CD14-positive monocyte (primary cell): ENCODE measurements around the gene COQ6. TPM values are rescaled to one million over a fixed set of nuclear protein-coding genes. Genes with fewer than 3 reads are reported as not detected.
"Not testable (repeated sequence)": the region's sequence is repeated elsewhere in the genome, so short reads cannot be mapped to it uniquely, and the experiment has no call there.

Source experiments
- DNase-seq, 3 donors: peaks; one replicate each; pipeline ENCODE4 v3.0.0-alpha.2; 2011 to 2022
- H2AFZ ChIP-seq: 2 replicates; pipeline ENCODE4 v1.6.0; 2012; ENCODE audit warnings: mild to moderate bottlenecking, low read depth, low read length, inconsistent platforms; ENCODE audit not compliant: insufficient read depth, poor library complexity, severe bottlenecking
- H3K27ac ChIP-seq, 2 donors: 1 replicate in 1 of 2; 2 replicates in 1 of 2; pipeline ENCODE4 v1.5.1; 2012 to 2013; ENCODE audit warnings: low read length in 2 of 2, control low read depth in 1 of 2, inconsistent platforms in 1 of 2, low read depth in 1 of 2, mild to moderate bottlenecking in 1 of 2
- H3K27me3 ChIP-seq, 2 donors: one replicate each; pipeline versions ENCODE4 v1.6.0 to v1.6.1; 2011 to 2013; ENCODE audit warnings: low read length in 2 of 2; ENCODE audit not compliant: control insufficient read depth in 2 of 2, insufficient read depth in 2 of 2
- H3K36me3 ChIP-seq, 2 donors: replicated peaks in 1 of 2; 1 replicate in 1 of 2; 2 replicates in 1 of 2; pipeline versions ENCODE4 v1.5.1 to v1.6.1; 2012 to 2013; ENCODE audit warnings: low read length in 2 of 2, control low read depth in 1 of 2, inconsistent platforms in 1 of 2, mild to moderate bottlenecking in 1 of 2; ENCODE audit not compliant: insufficient read depth in 2 of 2, control insufficient read depth in 1 of 2
- H3K4me1 ChIP-seq, 2 donors: 1 replicate in 1 of 2; 2 replicates in 1 of 2; pipeline versions ENCODE4 v1.5.1 to v1.6.1; 2012 to 2013; ENCODE audit warnings: low read length in 2 of 2, control low read depth in 1 of 2, inconsistent platforms in 1 of 2, mild to moderate bottlenecking in 1 of 2, moderate library complexity in 1 of 2; ENCODE audit not compliant: insufficient read depth in 2 of 2, control insufficient read depth in 1 of 2
- H3K4me2 ChIP-seq: replicated peaks from 2 replicates; pipeline ENCODE3; 2012; ENCODE audit warnings: low read length, moderate library complexity, mild to moderate bottlenecking; ENCODE audit not compliant: poor library complexity, severe bottlenecking; ENCODE audit errors: extremely low read depth
- H3K4me3 ChIP-seq, 3 experiments: fragments of 200-600 bp in 1 of 3; sonication (generic) in 1 of 3; replicated peaks in 1 of 3; 1 replicate in 2 of 3; 2 replicates in 1 of 3; pipeline ENCODE4 v1.5.1; 2011 to 2013; ENCODE audit warnings: low read length in 3 of 3, mild to moderate bottlenecking in 3 of 3, control low read depth in 2 of 3, low read depth in 2 of 3, inconsistent platforms in 1 of 3, moderate library complexity in 1 of 3
- H3K79me2 ChIP-seq: 2 replicates; pipeline ENCODE4 v1.6.0; 2012; ENCODE audit warnings: mild to moderate bottlenecking, control low read depth, inconsistent platforms, low read length, moderate library complexity; ENCODE audit not compliant: insufficient read depth
- H3K9ac ChIP-seq: 2 replicates; pipeline ENCODE4 v1.6.0; 2017; ENCODE audit warnings: low read length, mild to moderate bottlenecking; ENCODE audit not compliant: insufficient read depth, poor library complexity, severe bottlenecking
- H3K9me3 ChIP-seq, 2 donors: replicated peaks in 1 of 2; 1 replicate in 1 of 2; 2 replicates in 1 of 2; pipeline versions ENCODE4 v1.5.1 to v1.6.1; 2012 to 2013; ENCODE audit warnings: low read length in 2 of 2, control low read depth in 1 of 2; ENCODE audit not compliant: control insufficient read depth in 1 of 2, insufficient read depth in 1 of 2
- H4K20me1 ChIP-seq: 2 replicates; pipeline ENCODE4 v1.6.0; 2012; ENCODE audit warnings: mild to moderate bottlenecking, low read length, control low read depth, moderate library complexity; ENCODE audit not compliant: insufficient read depth
- H3K27ac Mint-ChIP-seq, 7 donors: one replicate each; pipeline ENCODE4 v1.8.0; 2020; ENCODE audit warnings: mild to moderate bottlenecking in 7 of 7, mixed read lengths in 7 of 7, moderate library complexity in 6 of 7, inconsistent platforms in 2 of 7
- H3K27me3 Mint-ChIP-seq, 3 donors: one replicate each; pipeline ENCODE4 v1.8.0; 2021 to 2022; ENCODE audit warnings: low read depth in 3 of 3, mild to moderate bottlenecking in 3 of 3, mixed read lengths in 3 of 3, moderate library complexity in 3 of 3, inconsistent platforms in 1 of 3
- H3K36me3 Mint-ChIP-seq, 2 donors: one replicate each; pipeline ENCODE4 v1.8.0; 2020; ENCODE audit warnings: mixed read lengths in 2 of 2, inconsistent platforms in 1 of 2, mild to moderate bottlenecking in 1 of 2
- H3K4me1 Mint-ChIP-seq: one replicate; pipeline ENCODE4 v1.8.0; 2020; ENCODE audit warnings: mild to moderate bottlenecking, mixed read lengths
- H3K4me3 Mint-ChIP-seq, 2 donors: one replicate each; pipeline ENCODE4 v1.8.0; 2020; ENCODE audit warnings: mild to moderate bottlenecking in 2 of 2, mixed read lengths in 2 of 2, moderate library complexity in 1 of 2
- H3K9me3 Mint-ChIP-seq, 7 donors: one replicate each; pipeline ENCODE4 v1.8.0; 2020 to 2022; ENCODE audit warnings: mixed read lengths in 7 of 7, mild to moderate bottlenecking in 6 of 7, moderate library complexity in 6 of 7, inconsistent platforms in 2 of 7
- WGBS: methylation state at CpG from one replicate; pipeline ENCODE4 v1.1.5; 2013; ENCODE audit warnings: missing lambda C conversion rate; ENCODE audit not compliant: insufficient coverage; 5-methylcytosine and 5-hydroxymethylcytosine counted together
- intact Hi-C, 2 donors: fragments of 100-400 bp; cut with micrococcal nuclease; formaldehyde crosslinking; loops; one replicate each; pipeline versions ENCODE4 v1.15.0 to v1.15.1; 2023
- polyA plus RNA-seq, 3 donors: library from polyadenylated mRNA; depleted of rRNA in 1 of 3; unstranded in 2 of 3; stranded (reverse) in 1 of 3; fragments of 300-500 nt in 2 of 3; fragments of >200 nt in 1 of 3; fragmentation: Illumina TruSeq in 2 of 3; gene quantifications; 1 replicate in 2 of 3; 2 replicates in 1 of 3; pipeline ENCODE4 v1.2.3, GENCODE V29; 2012 to 2021
- TF ChIP-seq, protein P1 (sequence below): fragments of 200-600 bp; IDR thresholded peaks from one replicate; pipeline ENCODE4 v1.8.0; 2022; ENCODE audit warnings: antibody characterized with exemption, mild to moderate bottlenecking

COQ6 gene
- polyA plus RNA-seq, 3 donors, result 14.1 to 21.1 (median 14.6) TPM

GRCh38 chr14:73998726-73999125 is 48.6 kb downstream of the COQ6 start:
- no peaks in the 10 kb centered on the region for H4K20me1 ChIP-seq
- H3K9ac ChIP-seq, result no peak overlapping the region
- H3K9me3 Mint-ChIP-seq, result no peaks in the 10 kb centered on the region
- DNase-seq, result no peak
- H3K4me1 ChIP-seq, result no peaks in the 10 kb centered on the region
- no peaks in the 10 kb centered on the region for H3K4me1 Mint-ChIP-seq
- no peaks in the 10 kb centered on the region for H3K27me3 ChIP-seq
- H3K36me3 ChIP-seq, result peaks cover 0 to 24% of the 10 kb centered on the region in 2 donors
- no peak overlapping the region for H3K27ac ChIP-seq
- peaks cover 24 to 26% of the 10 kb centered on the region in 2 donors for H3K36me3 Mint-ChIP-seq
- peak overlapping the region in 2 of 7 donors; percentile 18 to 55 for H3K27ac Mint-ChIP-seq
- H3K9me3 ChIP-seq, result no peaks in the 10 kb centered on the region
- no peak overlapping the region for H3K4me3 ChIP-seq
- intact Hi-C loops, result no loop called here
- H3K4me3 Mint-ChIP-seq, result no peak overlapping the region
- H3K27me3 Mint-ChIP-seq, result peaks cover 0 to 1% (median 0%) of the 10 kb centered on the region in 3 donors
- H3K4me2 ChIP-seq, result no peak overlapping the region
- H2AFZ ChIP-seq, result no peak overlapping the region
- 89% methylated on average over 1 of the region's 2 CpGs for WGBS
- H3K79me2 ChIP-seq, result no peaks in the 10 kb centered on the region
- TF ChIP-seq, protein P1, sequence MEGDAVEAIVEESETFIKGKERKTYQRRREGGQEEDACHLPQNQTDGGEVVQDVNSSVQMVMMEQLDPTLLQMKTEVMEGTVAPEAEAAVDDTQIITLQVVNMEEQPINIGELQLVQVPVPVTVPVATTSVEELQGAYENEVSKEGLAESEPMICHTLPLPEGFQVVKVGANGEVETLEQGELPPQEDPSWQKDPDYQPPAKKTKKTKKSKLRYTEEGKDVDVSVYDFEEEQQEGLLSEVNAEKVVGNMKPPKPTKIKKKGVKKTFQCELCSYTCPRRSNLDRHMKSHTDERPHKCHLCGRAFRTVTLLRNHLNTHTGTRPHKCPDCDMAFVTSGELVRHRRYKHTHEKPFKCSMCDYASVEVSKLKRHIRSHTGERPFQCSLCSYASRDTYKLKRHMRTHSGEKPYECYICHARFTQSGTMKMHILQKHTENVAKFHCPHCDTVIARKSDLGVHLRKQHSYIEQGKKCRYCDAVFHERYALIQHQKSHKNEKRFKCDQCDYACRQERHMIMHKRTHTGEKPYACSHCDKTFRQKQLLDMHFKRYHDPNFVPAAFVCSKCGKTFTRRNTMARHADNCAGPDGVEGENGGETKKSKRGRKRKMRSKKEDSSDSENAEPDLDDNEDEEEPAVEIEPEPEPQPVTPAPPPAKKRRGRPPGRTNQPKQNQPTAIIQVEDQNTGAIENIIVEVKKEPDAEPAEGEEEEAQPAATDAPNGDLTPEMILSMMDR, result no peak

DNA sequence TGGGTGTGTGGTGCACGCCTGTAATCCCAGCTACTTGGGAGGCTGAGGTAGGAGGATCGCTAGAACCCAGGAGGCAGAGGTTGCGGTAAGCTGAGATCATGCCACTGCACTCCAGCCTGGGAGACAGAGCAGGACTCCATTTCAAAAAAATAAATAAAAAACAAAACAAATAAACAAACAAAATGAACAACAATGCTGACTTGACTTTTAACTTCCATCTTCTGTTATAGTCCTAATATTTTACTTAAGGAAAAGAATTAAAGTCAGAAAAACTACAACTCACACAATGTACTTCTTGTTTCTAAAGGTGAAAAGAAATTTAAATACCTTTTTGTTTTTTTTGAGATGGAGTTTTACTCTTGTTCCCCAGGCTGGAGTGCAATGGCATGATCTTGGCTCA is 55.6 kb downstream of the COQ6 start:
- H3K9me3 Mint-ChIP-seq, H3K4me1 ChIP-seq, H3K9ac ChIP-seq, DNase-seq, H3K79me2 ChIP-seq, H3K27me3 ChIP-seq, H3K27me3 Mint-ChIP-seq, H3K4me1 Mint-ChIP-seq, H3K9me3 ChIP-seq, H3K4me3 Mint-ChIP-seq, H2AFZ ChIP-seq, H3K4me3 ChIP-seq, H4K20me1 ChIP-seq, H3K27ac ChIP-seq, H3K4me2 ChIP-seq, intact Hi-C loops: not testable (repeated sequence)
- no CpG with 5 or more reads among the region's 3 CpGs for WGBS
- peaks cover 27 to 28% of the 10 kb centered on the region in 2 donors for H3K36me3 Mint-ChIP-seq
- H3K27ac Mint-ChIP-seq, result peak overlapping the region in 1 of 7 donors; percentile 4
- peaks cover 5 to 32% of the 10 kb centered on the region in 2 donors for H3K36me3 ChIP-seq
